GM18498 (cell line): Measurements from ENCODE around the gene P2RX2.

Source experiments
- ATAC-seq: cut with Tn5 transposase; IDR thresholded peaks from one replicate; pipeline ENCODE4 v1.9.1; 2021; ENCODE audit warnings: mild to moderate bottlenecking, moderate library complexity; ENCODE audit not compliant: unreplicated experiment

Gene P2RX2

GRCh38 chr12:132634411-132634990 is 15.9 kb downstream of the P2RX2 start:
- ATAC-seq, result no peak

DNA sequence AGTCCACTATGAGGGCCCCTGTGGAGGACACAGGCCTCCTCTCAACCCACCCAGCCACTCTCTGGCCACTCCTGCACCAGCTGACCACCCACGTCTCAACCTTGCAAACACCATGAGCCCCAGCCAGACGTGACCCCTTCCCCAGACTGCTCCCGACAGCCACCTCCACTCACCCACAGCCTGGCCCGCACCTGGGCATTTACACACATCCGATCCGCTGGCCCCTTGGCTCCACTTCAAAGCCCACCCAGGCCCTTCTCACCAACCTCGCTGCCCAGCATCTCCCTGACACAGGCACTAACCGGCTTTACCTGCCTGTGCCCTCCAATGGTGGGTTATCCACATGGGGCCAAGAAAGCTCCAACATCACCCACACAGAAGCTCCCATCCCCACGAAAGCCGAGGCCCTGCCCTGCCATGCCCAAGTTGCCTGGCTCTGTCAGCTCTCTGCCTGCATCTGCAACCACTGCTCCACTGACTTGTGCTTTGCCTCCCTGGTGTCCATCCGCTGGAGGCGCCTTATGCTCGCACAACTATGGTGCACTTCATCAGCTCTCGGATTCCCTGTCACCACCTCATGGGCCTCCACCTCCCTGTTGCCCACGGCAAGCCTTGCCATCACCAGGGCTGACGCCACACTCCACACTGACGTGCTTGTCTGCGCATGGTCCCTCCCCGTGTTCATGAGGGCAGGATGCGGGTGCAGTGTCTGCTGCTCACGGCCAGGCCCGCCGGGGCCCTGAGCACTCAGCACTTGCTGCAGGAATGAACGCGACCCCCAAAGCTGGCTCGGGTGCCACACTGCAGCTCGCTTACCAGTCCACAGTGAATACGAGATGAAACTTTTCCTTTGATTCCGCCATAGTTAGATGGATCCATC is 16.7 kb downstream of the P2RX2 start:
- no peak for ATAC-seq

DNA sequence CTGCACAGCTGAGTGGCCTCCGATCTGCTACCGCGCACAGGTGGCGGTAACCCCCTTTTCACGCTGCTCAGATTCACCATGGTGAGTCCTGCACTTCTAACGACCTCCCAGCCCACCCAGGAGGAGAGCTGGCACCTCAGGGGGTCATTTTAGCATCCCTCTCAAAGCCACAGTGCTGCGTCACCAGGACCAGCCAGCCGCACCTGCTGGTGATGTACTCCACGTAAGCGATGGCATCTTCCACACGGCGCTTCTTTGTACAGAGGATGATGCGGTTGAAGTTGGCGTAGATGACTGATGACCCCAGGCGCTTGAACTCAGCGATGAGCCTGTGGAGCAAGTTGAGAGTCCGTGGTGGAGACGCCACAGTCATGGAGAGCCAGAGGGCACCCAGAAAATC is 19.2 kb downstream of the P2RX2 start:
- ATAC-seq, result no peak

DNA sequence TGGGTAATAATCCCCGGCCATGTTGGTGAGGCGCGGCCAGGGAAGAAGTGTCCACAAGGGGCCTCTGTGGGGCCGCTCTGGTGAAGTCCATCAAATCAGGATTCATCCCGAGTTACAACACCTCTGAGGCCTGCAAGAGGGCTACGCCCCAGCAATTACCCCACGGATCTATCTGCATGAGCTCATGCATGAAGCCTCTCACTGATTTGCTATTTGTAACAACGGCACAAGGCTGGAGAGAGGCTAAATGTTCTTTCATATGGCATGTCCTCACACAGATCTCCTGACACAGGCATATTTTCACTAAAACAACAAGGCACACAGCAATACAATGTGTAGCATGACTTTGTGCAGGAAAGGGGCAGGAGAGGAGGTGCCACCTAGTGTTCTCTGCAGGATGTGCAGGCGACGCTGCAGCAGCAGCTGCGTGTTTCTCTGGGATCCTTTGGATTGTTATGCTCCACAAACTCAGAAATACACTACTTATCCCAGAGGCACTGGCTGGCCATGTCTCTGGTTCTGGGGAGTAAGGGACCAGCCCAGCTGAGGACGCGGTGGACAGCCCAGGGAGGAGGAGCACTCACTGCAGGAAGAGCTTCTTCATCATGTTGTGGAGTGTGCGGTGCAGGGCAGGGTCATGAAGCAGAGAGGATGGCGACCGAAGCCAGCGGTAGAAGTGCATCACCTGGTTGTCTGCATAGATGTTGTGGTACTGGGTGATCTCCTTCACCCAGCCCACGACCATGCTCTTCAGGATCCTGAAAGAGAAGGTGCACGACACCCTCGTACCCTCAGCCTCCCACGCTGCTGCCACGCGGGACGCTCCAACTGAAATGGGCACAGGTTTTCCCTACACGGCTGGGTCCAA is 20.2 kb downstream of the P2RX2 start:
- ATAC-seq, result no peak

DNA sequence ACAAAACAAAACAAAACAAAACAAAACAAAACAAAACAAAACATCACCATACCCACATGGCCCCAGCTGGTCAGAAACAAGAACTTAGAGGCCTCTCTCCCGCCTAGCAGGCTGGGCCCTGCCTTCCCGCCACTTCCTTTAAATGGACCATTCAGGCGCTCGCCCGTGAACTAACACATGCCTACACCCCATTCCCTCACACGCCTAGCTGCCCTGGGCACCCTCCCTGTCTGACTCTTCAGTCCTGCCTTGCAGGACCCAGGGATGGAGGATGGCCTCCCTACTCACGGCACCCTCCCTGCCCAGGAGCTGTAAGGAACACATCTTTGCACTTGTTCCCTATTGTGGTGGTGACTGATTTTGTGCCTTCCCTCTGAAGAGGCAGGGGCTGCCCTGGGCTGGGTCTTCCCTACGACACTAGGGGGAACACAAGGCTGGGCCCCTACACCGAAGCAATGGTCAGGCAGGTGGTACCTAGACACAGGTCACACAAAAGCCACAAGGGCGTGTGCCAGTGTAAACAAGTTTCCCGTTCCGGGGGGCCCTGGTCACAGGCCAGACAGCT is 21.5 kb downstream of the P2RX2 start:
- ATAC-seq, result no peak

DNA sequence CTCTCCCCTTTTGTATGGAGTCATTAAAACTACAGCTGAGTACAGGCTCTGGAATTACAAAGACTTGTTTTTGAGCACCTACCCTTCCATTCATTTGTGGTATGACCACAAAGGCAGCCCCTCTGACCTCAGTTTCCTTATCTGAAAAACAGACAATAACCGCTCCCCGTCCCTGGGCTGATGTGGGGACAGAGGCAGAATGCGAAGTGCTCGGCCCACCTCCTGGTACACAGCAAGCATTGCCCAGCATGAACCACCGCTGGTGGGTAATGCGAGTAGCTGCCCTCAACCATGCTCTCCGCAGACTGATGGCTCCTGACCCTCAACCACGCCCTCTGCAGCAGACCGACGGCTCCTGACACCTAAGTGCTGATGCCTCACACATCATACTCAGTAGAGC is 22.4 kb downstream of the P2RX2 start:
- ATAC-seq, result no peak

GRCh38 chr12:132641811-132642650 is 23.5 kb downstream of the P2RX2 start:
- ATAC-seq, result no peak

GRCh38 chr12:132642846-132643835 is 24.6 kb downstream of the P2RX2 start:
- ATAC-seq, result no peak

- no peak for ATAC-seq
Observed at GRCh38 chr12:132646850-132647249, 28.3 kb downstream of the P2RX2 start.

- ATAC-seq, result no peak
Observed at GRCh38 chr12:132647858-132648257, 29.3 kb downstream of the P2RX2 start.

- ATAC-seq, result no peak
Observed at GRCh38 chr12:132648616-132649225, 30.1 kb downstream of the P2RX2 start.

GRCh38 chr12:132649226-132649945 is 30.8 kb downstream of the P2RX2 start:
- no peak for ATAC-seq

DNA sequence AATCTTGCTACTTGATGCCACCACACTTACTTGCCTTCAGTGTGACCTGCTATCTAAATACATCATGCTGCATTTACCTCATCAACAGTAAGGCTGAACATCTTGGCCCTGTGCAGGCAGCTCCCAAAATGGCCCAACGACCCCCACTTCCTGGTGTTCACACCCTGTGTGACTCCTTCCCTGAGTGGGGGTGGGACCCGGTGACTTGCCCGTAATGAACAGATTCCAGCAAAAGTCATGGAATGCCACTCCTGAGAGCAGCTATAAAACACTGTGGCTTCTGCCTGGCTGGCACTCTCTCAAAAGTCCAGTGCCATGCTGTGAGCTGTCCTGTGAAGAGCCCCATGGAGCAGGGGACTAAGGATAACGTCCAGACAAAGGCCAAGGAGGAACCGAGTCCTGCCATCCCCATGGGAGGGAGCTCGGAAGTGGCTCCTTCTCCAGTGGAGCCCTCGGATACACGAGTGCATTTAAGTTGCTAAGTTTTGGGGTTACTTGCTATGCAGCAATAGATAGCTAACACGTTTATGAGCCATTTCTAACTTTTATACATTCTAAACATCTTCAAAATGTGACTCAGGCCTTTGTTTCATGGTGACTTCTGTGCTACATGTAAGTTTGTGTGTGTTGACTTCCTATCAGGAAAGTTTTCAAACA is 33.0 kb downstream of the P2RX2 start:
- ATAC-seq, result no peak

DNA sequence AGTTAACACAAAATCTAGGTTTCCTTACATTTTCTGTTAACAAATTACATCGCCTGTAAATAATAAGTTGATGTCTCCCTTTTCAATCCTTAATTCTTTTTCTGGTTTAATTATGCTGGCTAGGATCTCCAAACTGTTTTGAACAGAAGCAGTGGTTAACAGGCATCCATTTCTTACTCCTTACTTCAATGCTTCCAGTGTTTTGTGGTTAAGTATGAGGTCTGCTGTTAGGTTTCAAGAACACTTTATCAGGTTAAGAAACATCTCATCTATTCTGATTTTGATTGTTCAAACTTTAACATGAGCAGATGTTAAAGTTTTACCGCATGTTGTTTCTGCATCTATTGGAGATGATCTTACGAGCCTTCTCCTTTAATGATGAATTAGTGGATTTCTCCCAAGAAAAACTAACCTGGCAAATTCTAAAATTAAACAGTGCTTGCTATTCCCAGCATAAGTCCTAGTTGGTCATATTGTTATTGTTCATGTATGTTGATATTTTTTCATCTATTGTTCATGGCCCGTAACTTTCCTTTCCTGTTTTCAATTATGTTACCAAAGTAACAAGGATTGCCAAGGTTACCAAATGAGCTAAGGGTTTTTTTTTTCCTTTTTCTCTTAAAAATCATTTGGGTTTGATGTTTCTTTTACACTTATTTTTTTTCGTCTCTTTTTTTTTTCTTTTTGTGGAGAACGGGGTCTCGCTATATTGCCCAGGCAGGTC is 35.2 kb downstream of the P2RX2 start:
- ATAC-seq, result no peak

- ATAC-seq, result no peak
Observed at GRCh38 chr12:132657004-132657727, 38.6 kb downstream of the P2RX2 start.
